MCF 10A (cell line): Measurements from ENCODE around the gene ANKFY1. TPM values are rescaled to one million over a fixed set of nuclear protein-coding genes. Genes with fewer than 3 reads are reported as not detected.

Source experiments
- Bru-seq: library from RNA; stranded (reverse); fragments of 400-500 nt; gene quantifications from one replicate; lab custom pipeline; 2021; lab: Mats Ljungman, UMichigan
- BruChase-seq, 2 experiments: library from RNA; stranded (reverse); fragments of 400-500 nt; gene quantifications; one replicate each; lab custom pipeline; 2021; lab: Mats Ljungman, UMichigan
- BruUV-seq: library from RNA; stranded (reverse); fragments of 400-500 nt; replicated peaks from 2 replicates; lab custom pipeline; 2021; lab: Mats Ljungman, UMichigan
- CTCF ChIA-PET: fragments of 300-600 bp; sonication (Branson Sonifier 250); formaldehyde crosslinking; extraction: SDS; loops from one replicate; lab custom pipeline; 2021; ENCODE audit warnings: antibody characterized with exemption, inconsistent platforms; lab: Yijun Ruan, JAX
- POLR2A ChIA-PET: fragments of 300-600, 350-650 bp; sonication (Branson Sonifier 250); formaldehyde crosslinking; extraction: SDS; loops from one replicate; lab custom pipeline; 2020; ENCODE audit warnings: antibody characterized with exemption, inconsistent platforms; lab: Yijun Ruan, JAX
- DNase-seq: peaks from one replicate; pipeline ENCODE4 v3.0.0-alpha.2; 2018; ENCODE audit not compliant: unreplicated experiment
- H3K27ac Mint-ChIP-seq: one replicate; pipeline ENCODE4 v1.8.0; 2022; ENCODE audit warnings: mild to moderate bottlenecking, low read depth, mixed read lengths; ENCODE audit not compliant: unreplicated experiment
- H3K27me3 Mint-ChIP-seq: one replicate; pipeline ENCODE4 v1.8.0; 2022; ENCODE audit warnings: mixed read lengths; ENCODE audit not compliant: insufficient read depth, unreplicated experiment
- H3K36me3 Mint-ChIP-seq: one replicate; pipeline ENCODE4 v1.8.0; 2022; ENCODE audit warnings: mild to moderate bottlenecking, moderate library complexity, mixed read lengths; ENCODE audit not compliant: insufficient read depth, unreplicated experiment
- H3K4me1 Mint-ChIP-seq: one replicate; pipeline ENCODE4 v1.8.0; 2022; ENCODE audit warnings: mixed read lengths; ENCODE audit not compliant: insufficient read depth, unreplicated experiment
- H3K4me3 Mint-ChIP-seq: one replicate; pipeline ENCODE4 v1.8.0; 2022; ENCODE audit warnings: mild to moderate bottlenecking, moderate library complexity, mixed read lengths; ENCODE audit not compliant: unreplicated experiment
- H3K9me3 Mint-ChIP-seq: one replicate; pipeline ENCODE4 v1.8.0; 2022; ENCODE audit warnings: mixed read lengths; ENCODE audit not compliant: unreplicated experiment
- intact Hi-C: fragments of 100-400 bp; cut with micrococcal nuclease; formaldehyde crosslinking; loops from 2 replicates; pipeline ENCODE4 v1.14.1; 2022
- long read RNA-seq: library from polyadenylated mRNA; stranded (forward); transcript quantifications from one replicate; pipeline ENCODE4 v2.0.0, GENCODE V29; 2022
- total RNA-seq: library from RNA; stranded (reverse); gene quantifications from 2 replicates; pipeline ENCODE4 v1.2.3, GENCODE V29; 2022
- TF ChIP-seq, protein P1 (sequence below): fragments of 200-600 bp; IDR thresholded peaks from one replicate; pipeline ENCODE4 v1.8.0; 2022; ENCODE audit warnings: antibody characterized with exemption, mild to moderate bottlenecking; ENCODE audit not compliant: unreplicated experiment

ANKFY1 gene
- total RNA-seq (34.9 and 42.8 TPM in 2 replicates), Bru-seq, nascent RNA (percentile 68 among the genes with signal in this experiment), BruChase-seq, experiment 1, labeled RNA remaining after a 6-hour chase (percentile 77 among the genes with signal in this experiment), BruChase-seq, experiment 2, labeled RNA remaining after a 2-hour chase (percentile 70 among the genes with signal in this experiment)
- long read RNA-seq, full-length matches to known transcripts, result 10 of 27 reads
- long read RNA-seq, partial matches to known transcripts, result 4 of 27 reads
- long read RNA-seq, other reads (novel, unspliced or antisense), result 13 of 27 reads

DNA sequence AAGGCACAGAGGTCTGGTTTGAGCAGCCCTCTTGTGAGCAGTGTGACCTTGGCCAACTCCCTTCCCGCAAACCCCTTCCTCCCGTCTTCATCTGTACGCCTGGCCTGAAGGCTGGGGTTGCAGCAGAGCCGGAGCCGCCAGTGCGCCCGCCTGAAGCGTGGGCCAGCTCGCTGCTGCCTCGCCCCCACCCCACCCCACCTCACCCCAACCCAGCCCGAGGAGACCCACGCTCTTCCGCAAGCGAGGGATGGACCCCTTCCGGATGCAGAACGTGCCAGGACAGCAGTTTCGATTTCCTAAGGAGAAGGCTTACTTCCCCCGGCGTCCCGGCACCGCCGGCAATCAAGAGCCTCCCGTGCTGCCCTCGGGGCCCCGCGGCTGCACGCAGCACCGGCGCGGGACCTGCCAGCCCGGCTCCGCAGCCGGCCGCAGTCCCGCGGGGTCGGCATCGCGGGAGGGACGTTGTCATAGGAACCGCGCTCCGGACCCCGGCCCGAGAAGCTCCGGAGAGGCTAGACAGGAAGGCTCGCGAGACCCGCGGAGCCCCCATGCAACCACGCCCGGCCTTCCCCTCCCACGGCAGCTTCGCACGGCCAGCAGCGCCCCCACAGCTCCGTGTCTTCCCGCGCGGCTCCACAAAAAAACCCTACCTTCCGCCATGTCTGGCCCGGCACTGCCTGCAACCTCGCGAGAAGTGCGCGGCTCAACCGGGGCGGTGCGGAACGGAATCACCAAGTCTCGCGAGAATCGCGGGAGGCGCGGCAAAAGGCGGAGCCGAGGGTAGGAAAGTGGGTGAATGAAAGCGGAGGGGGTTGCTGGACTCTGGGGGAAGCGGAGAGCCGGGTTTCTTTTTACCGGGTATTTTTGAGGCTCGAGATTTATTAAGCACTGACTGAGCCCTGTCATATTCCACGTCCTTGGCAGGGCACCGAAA, at the start of gene ANKFY1:
Gene ANKFY1 (minus strand): TSS at position 698 of the 934 bp plus-strand sequence. CDS start 38 bp downstream, at position 660.
- intact Hi-C loops, result loop anchor here (5.0 to 10.0 kb wide), 2 partner anchors 46 to 101 kb away; partner anchors contain the start of gene UBE2G1
- Mint-ChIP-seq H3K36me3 (peaks cover 20% of the 10 kb centered on the region), H3K4me3 (peak within 1 kb of the TSS; percentile 94), H3K27me3 (no peaks in the 10 kb centered on the region), H3K27ac (peak within 1 kb of the TSS; percentile 88), H3K9me3 (peaks cover 7% of the 10 kb centered on the region), H3K4me1 (peaks cover 17% of the 10 kb centered on the region)
- DNase-seq, result peak; percentile 93
- TF ChIP-seq, protein P1, sequence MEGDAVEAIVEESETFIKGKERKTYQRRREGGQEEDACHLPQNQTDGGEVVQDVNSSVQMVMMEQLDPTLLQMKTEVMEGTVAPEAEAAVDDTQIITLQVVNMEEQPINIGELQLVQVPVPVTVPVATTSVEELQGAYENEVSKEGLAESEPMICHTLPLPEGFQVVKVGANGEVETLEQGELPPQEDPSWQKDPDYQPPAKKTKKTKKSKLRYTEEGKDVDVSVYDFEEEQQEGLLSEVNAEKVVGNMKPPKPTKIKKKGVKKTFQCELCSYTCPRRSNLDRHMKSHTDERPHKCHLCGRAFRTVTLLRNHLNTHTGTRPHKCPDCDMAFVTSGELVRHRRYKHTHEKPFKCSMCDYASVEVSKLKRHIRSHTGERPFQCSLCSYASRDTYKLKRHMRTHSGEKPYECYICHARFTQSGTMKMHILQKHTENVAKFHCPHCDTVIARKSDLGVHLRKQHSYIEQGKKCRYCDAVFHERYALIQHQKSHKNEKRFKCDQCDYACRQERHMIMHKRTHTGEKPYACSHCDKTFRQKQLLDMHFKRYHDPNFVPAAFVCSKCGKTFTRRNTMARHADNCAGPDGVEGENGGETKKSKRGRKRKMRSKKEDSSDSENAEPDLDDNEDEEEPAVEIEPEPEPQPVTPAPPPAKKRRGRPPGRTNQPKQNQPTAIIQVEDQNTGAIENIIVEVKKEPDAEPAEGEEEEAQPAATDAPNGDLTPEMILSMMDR, result no peak
- ChIA-PET CTCF (interaction anchor here (0.7 to 2.4 kb wide), 4 partner anchors 14 to 44 kb away, joined by 3 to 13 read pairs (median 6); no protein-coding TSS in a partner anchor), POLR2A (interaction anchor here (0.6 to 6.8 kb wide), 22 partner anchors 8 to 1716 kb away, joined by 3 to 82 read pairs (median 4); partner anchors contain the start of gene UBE2G1)
- no TSS peak for BruUV-seq

- no peak for DNase-seq
- TF ChIP-seq, protein P1, result no peak
- Mint-ChIP-seq H3K9me3 (no peaks in the 10 kb centered on the region), H3K27ac (peak overlapping the region; percentile 71), H3K27me3 (no peaks in the 10 kb centered on the region), H3K36me3 (peaks cover 13% of the 10 kb centered on the region), H3K4me3 (no peak overlapping the region), H3K4me1 (peaks cover 46% of the 10 kb centered on the region)
- CTCF ChIA-PET, result interaction anchor here (0.7 to 1.1 kb wide), 2 partner anchors 21 to 24 kb away, joined by 3 read pairs; no protein-coding TSS in a partner anchor
- no TSS peak for BruUV-seq
- intact Hi-C loops, result no loop called here
- POLR2A ChIA-PET, result no interaction called here
Observed at GRCh38 chr17:4310354-4311060, 46.7 kb upstream of the ANKFY1 start.

DNA sequence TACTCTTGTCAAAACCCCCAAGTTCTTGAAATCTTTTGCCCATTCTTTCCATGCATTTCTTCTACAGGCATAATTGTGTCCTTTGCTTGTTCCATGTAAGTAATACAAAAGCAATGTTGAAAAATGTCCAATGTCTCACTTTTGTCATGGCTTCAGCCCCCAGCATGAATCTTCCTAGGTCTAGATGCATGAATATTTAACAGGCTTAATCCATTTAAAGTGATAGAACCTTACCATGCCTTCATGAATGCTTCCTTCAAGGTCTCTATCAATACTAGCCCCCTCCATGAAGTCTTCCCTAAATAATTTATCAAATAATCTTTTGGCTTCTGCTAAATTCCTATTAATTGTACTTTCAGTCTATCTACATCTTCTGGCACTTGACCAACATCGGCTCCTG, 46.1 kb upstream of the ANKFY1 start:
- TF ChIP-seq, protein P1, result no peak
- Mint-ChIP-seq H3K27me3 (no peaks in the 10 kb centered on the region), H3K36me3 (peaks cover 20% of the 10 kb centered on the region), H3K4me1 (peaks cover 44% of the 10 kb centered on the region), H3K27ac (peak overlapping the region; percentile 71), H3K9me3 (no peaks in the 10 kb centered on the region), H3K4me3 (no peak overlapping the region)
- intact Hi-C loops, result no loop called here
- DNase-seq, result no peak
- no TSS peak for BruUV-seq
- ChIA-PET POLR2A (no interaction called here), CTCF (no interaction called here)
